Loucy (cell line): Measurements from ENCODE around the gene MBNL2.

Experiments
- H2AFZ ChIP-seq: fragments of 200-600 bp; sonication (generic); 2 replicates; pipeline ENCODE4 v1.6.0; 2016; ENCODE audit warnings: antibody characterized with exemption, mild to moderate bottlenecking, low read length, moderate library complexity
- H3F3A ChIP-seq: fragments of 200-600 bp; 2 replicates; pipeline ENCODE4 v1.6.0; 2016; ENCODE audit warnings: antibody characterized with exemption, low read depth, mild to moderate bottlenecking
- H3K27me3 ChIP-seq: fragments of 200-600 bp; sonication (generic); 2 replicates; pipeline ENCODE4 v1.6.1; 2014; ENCODE audit warnings: low read length, mild to moderate bottlenecking; ENCODE audit not compliant: insufficient read depth, poor library complexity, severe bottlenecking
- H3K36me3 ChIP-seq: fragments of 200-600 bp; sonication (generic); 2 replicates; pipeline ENCODE4 v1.6.1; 2016; ENCODE audit warnings: low read length; ENCODE audit not compliant: insufficient read depth
- H3K4me1 ChIP-seq: fragments of 200-600 bp; sonication (generic); 2 replicates; pipeline ENCODE4 v1.5.1; 2014; ENCODE audit warnings: low read length, mild to moderate bottlenecking; ENCODE audit not compliant: insufficient read depth, poor library complexity, severe bottlenecking
- H3K4me2 ChIP-seq: fragments of 200-600 bp; sonication (generic); 2 replicates; pipeline ENCODE4 v1.6.0; 2014; ENCODE audit warnings: antibody characterized with exemption, low read length, low read depth, mild to moderate bottlenecking; ENCODE audit not compliant: poor library complexity, severe bottlenecking
- H3K4me3 ChIP-seq: fragments of 200-600 bp; sonication (generic); 2 replicates; pipeline ENCODE4 v1.5.1; 2014; ENCODE audit warnings: low read length, mild to moderate bottlenecking, mixed read lengths; ENCODE audit not compliant: poor library complexity, severe bottlenecking
- H3K79me2 ChIP-seq: fragments of 200-600 bp; sonication (generic); 2 replicates; pipeline ENCODE4 v1.6.1; 2014; ENCODE audit warnings: low read length; ENCODE audit not compliant: insufficient read depth
- H3K9ac ChIP-seq: fragments of 200-600 bp; sonication (generic); 2 replicates; pipeline ENCODE4 v1.6.0; 2014; ENCODE audit warnings: mild to moderate bottlenecking, low read depth, low read length, moderate library complexity; ENCODE audit not compliant: poor library complexity, severe bottlenecking
- H3K9me2 ChIP-seq: fragments of 200-600 bp; sonication (generic); replicated peaks from 2 replicates; pipeline ENCODE4 v1.6.1; 2016; ENCODE audit warnings: low read depth, low read length, mixed read lengths
- H3K9me3 ChIP-seq: fragments of 200-600 bp; sonication (generic); 2 replicates; pipeline ENCODE4 v1.6.1; 2014; ENCODE audit warnings: mild to moderate bottlenecking, antibody characterized with exemption, low read length, low read depth; ENCODE audit not compliant: insufficient read depth
- H4K20me1 ChIP-seq: fragments of 200-600 bp; sonication (generic); 2 replicates; pipeline ENCODE4 v1.6.0; 2014; ENCODE audit warnings: antibody characterized with exemption, low read length, mild to moderate bottlenecking; ENCODE audit not compliant: insufficient read depth, poor library complexity, severe bottlenecking
- EZH2phosphoT487 ChIP-seq: fragments of 200-600 bp; IDR thresholded peaks from 2 replicates; pipeline ENCODE4 v1.6.1; 2018; ENCODE audit warnings: antibody characterized with exemption, mild to moderate bottlenecking, moderate library complexity, borderline replicate concordance
- TF ChIP-seq, protein P1 (sequence below): fragments of 200-600 bp; sonication (generic); conservative IDR thresholded peaks from 2 replicates; pipeline ENCODE4 v1.5.1; 2014; ENCODE audit warnings: mild to moderate bottlenecking, antibody characterized with exemption, low read length

Gene MBNL2

DNA sequence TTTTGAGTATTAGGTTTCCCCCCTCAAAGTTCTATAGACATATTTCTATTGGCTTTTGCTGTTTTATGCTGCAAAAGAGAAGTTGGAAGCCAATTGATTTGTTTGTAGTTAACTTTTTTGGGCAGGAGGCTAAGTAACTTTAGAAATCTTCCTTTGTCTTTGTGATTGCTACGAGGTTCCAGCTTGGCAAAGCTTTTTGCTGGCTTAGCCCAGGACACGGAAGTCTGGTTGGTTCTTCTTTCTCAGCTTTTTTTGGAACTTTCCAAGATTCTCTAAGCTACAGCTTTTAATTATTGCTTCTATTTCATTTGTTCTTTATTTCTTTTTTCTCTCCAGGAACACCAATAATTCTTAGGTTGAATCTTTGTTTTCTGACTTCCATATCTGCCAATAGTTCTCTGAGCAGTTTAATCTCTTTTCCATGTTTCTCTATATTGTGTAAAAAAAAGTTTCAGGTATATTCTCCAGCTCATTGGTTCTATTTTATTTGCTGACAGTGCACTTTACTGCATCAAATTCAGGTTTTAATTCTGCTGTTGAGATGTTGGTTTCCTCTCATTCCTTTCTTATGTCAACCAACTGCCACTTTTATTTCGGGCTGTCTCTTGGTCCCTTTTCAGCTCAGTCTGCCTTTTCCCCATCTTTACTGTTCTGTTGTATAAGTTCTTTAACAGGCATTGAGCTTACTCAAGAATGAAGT is 27.8 kb downstream of the MBNL2 start:
- H3K79me2 ChIP-seq: no peaks in the 10 kb centered on the region
- H3F3A ChIP-seq: no peaks in the 10 kb centered on the region
- no peak overlapping the region for H3K9ac ChIP-seq

DNA sequence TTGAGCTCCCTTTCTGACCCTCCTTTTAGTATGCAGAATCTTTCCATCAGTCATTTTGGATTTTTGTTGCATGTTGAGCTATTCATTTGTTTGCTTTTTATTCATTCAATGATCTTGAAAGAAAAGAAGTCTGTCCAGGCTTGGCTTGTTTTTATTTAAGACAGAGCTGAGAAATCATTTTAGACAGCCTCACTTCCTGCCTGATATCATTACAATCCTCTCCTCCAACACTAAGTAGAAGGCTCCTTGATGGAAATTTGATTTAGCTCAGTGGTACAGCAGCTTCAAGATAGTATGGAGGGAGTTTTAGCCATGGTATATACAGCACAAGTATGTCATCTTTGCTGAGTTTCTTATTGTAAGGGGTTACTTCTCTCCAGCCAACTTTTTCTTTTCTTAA is 28.4 kb downstream of the MBNL2 start:
- no peaks in the 10 kb centered on the region for H4K20me1 ChIP-seq
- H2AFZ ChIP-seq: no peak overlapping the region
- H3K4me1 ChIP-seq: peaks cover 16% of the 10 kb centered on the region
- TF ChIP-seq, protein P1, sequence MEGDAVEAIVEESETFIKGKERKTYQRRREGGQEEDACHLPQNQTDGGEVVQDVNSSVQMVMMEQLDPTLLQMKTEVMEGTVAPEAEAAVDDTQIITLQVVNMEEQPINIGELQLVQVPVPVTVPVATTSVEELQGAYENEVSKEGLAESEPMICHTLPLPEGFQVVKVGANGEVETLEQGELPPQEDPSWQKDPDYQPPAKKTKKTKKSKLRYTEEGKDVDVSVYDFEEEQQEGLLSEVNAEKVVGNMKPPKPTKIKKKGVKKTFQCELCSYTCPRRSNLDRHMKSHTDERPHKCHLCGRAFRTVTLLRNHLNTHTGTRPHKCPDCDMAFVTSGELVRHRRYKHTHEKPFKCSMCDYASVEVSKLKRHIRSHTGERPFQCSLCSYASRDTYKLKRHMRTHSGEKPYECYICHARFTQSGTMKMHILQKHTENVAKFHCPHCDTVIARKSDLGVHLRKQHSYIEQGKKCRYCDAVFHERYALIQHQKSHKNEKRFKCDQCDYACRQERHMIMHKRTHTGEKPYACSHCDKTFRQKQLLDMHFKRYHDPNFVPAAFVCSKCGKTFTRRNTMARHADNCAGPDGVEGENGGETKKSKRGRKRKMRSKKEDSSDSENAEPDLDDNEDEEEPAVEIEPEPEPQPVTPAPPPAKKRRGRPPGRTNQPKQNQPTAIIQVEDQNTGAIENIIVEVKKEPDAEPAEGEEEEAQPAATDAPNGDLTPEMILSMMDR: no peak
- no peak for TF ChIP-seq EZH2phosphoT487
- no peaks in the 10 kb centered on the region for H3K9me2 ChIP-seq
- H3K9me3 ChIP-seq: no peaks in the 10 kb centered on the region
- peak overlapping the region; percentile 52 for H3K4me2 ChIP-seq
- no peaks in the 10 kb centered on the region for H3K27me3 ChIP-seq
- no peaks in the 10 kb centered on the region for H3K36me3 ChIP-seq
- H3K79me2 ChIP-seq: no peaks in the 10 kb centered on the region
- no peak overlapping the region for H3K9ac ChIP-seq
- no peaks in the 10 kb centered on the region for H3F3A ChIP-seq
- H3K4me3 ChIP-seq: no peak overlapping the region

More for the DNA sequence above, 27.8 kb downstream of the MBNL2 start:
- H3K9me2 ChIP-seq: no peaks in the 10 kb centered on the region
- no peaks in the 10 kb centered on the region for H3K9me3 ChIP-seq
- H3K4me2 ChIP-seq: peak overlapping the region; percentile 52
- no peaks in the 10 kb centered on the region for H4K20me1 ChIP-seq
- no peaks in the 10 kb centered on the region for H3K36me3 ChIP-seq
- H3K4me3 ChIP-seq: no peak overlapping the region
- no peak for TF ChIP-seq EZH2phosphoT487
- TF ChIP-seq, protein P1: no peak
- H2AFZ ChIP-seq: no peak overlapping the region
- peaks cover 16% of the 10 kb centered on the region for H3K4me1 ChIP-seq
- H3K27me3 ChIP-seq: no peaks in the 10 kb centered on the region

DNA sequence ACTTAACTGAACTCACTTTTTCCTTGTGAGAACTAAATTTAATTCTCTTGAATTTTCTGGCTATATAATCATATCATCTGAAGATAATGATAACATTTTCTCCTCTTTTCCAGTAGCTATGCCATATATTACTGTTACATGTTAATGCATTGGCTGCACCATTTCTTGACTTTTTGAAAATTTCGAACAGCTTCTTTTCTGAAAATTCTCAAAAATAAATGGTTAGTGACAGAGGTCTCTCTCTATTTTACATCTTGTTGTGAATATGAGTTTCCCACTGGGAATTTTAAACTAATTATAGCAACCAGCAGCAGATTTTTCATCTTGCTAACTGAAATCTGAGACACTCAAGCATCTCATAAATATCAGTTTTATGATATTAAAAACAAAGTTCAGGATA is 30.6 kb downstream of the MBNL2 start:
- H3K4me2 ChIP-seq: no peak overlapping the region
- H3K4me1 ChIP-seq: peaks cover 20% of the 10 kb centered on the region
- no peaks in the 10 kb centered on the region for H3F3A ChIP-seq
- H3K27me3 ChIP-seq: no peaks in the 10 kb centered on the region
- H3K9me3 ChIP-seq: no peaks in the 10 kb centered on the region
- H3K9ac ChIP-seq: no peak overlapping the region
- H3K9me2 ChIP-seq: no peaks in the 10 kb centered on the region
- no peaks in the 10 kb centered on the region for H3K36me3 ChIP-seq
- no peaks in the 10 kb centered on the region for H4K20me1 ChIP-seq
- no peak overlapping the region for H2AFZ ChIP-seq
- no peak overlapping the region for H3K4me3 ChIP-seq
- TF ChIP-seq EZH2phosphoT487: no peak
- TF ChIP-seq, protein P1: no peak
- peaks cover 6% of the 10 kb centered on the region; the same call in 1 of the 2 replicates for H3K79me2 ChIP-seq
